SK-N-SH treated with all-trans-retinoic acid at 6 μM for 48 hours (cell line): ENCODE measurements around the gene CDC26.

Experiments
- ATAC-seq: fragments of 200-7000 bp; cut with Tn5 transposase; 3 replicates; pipeline ENCODE4 v1.9.1; 2020; ENCODE audit warnings: mild to moderate bottlenecking, moderate library complexity
- ARNTL ChIP-seq: fragments of 450-650 bp; formaldehyde crosslinking; IDR thresholded peaks from 2 replicates; pipeline ENCODE4 v1.5.0; 2020; ENCODE audit warnings: low read depth, mild to moderate bottlenecking, moderate library complexity, borderline replicate concordance
- BACH2 ChIP-seq: fragments of 250-450 bp; sonication (Bioruptor Pico); IDR thresholded peaks from 2 replicates; pipeline ENCODE4 v1.9.0; 2021; ENCODE audit warnings: mild to moderate bottlenecking, borderline replicate concordance
- CREB5 ChIP-seq: fragments of 250-450 bp; sonication (Bioruptor Pico); IDR thresholded peaks from 2 replicates; pipeline ENCODE4 v1.5.1; 2020; ENCODE audit warnings: low read depth, mild to moderate bottlenecking, moderate library complexity
- CSRNP3 ChIP-seq: fragments of 250-450 bp; sonication (Bioruptor Pico); IDR thresholded peaks from 2 replicates; pipeline ENCODE4 v1.5.1; 2021; ENCODE audit warnings: mild to moderate bottlenecking, moderate library complexity
- ESRRG ChIP-seq: fragments of 250-450 bp; sonication (Bioruptor Pico); IDR thresholded peaks from 2 replicates; pipeline ENCODE4 v1.6.1; 2021; ENCODE audit warnings: mild to moderate bottlenecking
- GLIS3 ChIP-seq: fragments of 250-450 bp; sonication (Bioruptor Pico); IDR thresholded peaks from 2 replicates; pipeline ENCODE4 v1.5.0; 2020; ENCODE audit warnings: mild to moderate bottlenecking, moderate library complexity
- OSR1 ChIP-seq: fragments of 250-450 bp; sonication (Bioruptor Pico); IDR thresholded peaks from 2 replicates; pipeline ENCODE4 v1.8.0; 2022; ENCODE audit warnings: moderate library complexity, mild to moderate bottlenecking, inconsistent platforms
- PPARA ChIP-seq: fragments of 250-450 bp; sonication (Bioruptor Pico); IDR thresholded peaks from 2 replicates; pipeline ENCODE4 v1.5.0; 2020; ENCODE audit warnings: mild to moderate bottlenecking, borderline replicate concordance
- RARB ChIP-seq: fragments of 250-450 bp; sonication (Bioruptor Pico); IDR thresholded peaks from 2 replicates; pipeline ENCODE4 v1.8.0; 2021; ENCODE audit warnings: mild to moderate bottlenecking, moderate library complexity
- SNAI2 ChIP-seq: fragments of 250-450 bp; sonication (Bioruptor Pico); IDR thresholded peaks from 2 replicates; pipeline ENCODE4 v1.5.0; 2020; ENCODE audit warnings: mild to moderate bottlenecking, moderate library complexity
- TCF4 ChIP-seq: fragments of 250-450 bp; sonication (Bioruptor Pico); IDR thresholded peaks from 2 replicates; pipeline ENCODE4 v1.8.0; 2021; ENCODE audit warnings: mild to moderate bottlenecking, moderate library complexity, borderline replicate concordance
- TOX ChIP-seq: fragments of 250-450 bp; sonication (Bioruptor Pico); IDR thresholded peaks from 2 replicates; pipeline ENCODE4 v1.8.0; 2021; ENCODE audit warnings: mild to moderate bottlenecking, moderate library complexity, borderline replicate concordance
- TSHZ2 ChIP-seq: fragments of 250-450 bp; sonication (Bioruptor Pico); IDR thresholded peaks from 2 replicates; pipeline ENCODE4 v1.5.0; 2020; ENCODE audit warnings: mild to moderate bottlenecking, moderate library complexity
- ZC3H10 ChIP-seq: fragments of 250-450 bp; sonication (Bioruptor Pico); IDR thresholded peaks from 2 replicates; pipeline ENCODE4 v1.5.1; 2021; ENCODE audit warnings: mild to moderate bottlenecking, moderate library complexity
- ZFP3 ChIP-seq: fragments of 250-450 bp; sonication (Bioruptor Pico); IDR thresholded peaks from 2 replicates; pipeline ENCODE4 v1.5.0; 2020; ENCODE audit warnings: mild to moderate bottlenecking, moderate library complexity
- ZFP30 ChIP-seq: fragments of 450-650 bp; formaldehyde crosslinking; IDR thresholded peaks from 2 replicates; pipeline ENCODE4 v1.5.0; 2022; ENCODE audit warnings: mild to moderate bottlenecking, moderate library complexity
- ZNF565 ChIP-seq: fragments of 450-650 bp; formaldehyde crosslinking; conservative IDR thresholded peaks from 2 replicates; pipeline ENCODE4 v1.5.0; 2020; ENCODE audit warnings: low read depth, mild to moderate bottlenecking, moderate library complexity
- ZNF70 ChIP-seq: fragments of 450-650 bp; formaldehyde crosslinking; IDR thresholded peaks from 2 replicates; pipeline ENCODE4 v1.5.0; 2020; ENCODE audit warnings: mild to moderate bottlenecking, moderate library complexity
- ZNF8 ChIP-seq: fragments of 450-650 bp; formaldehyde crosslinking; IDR thresholded peaks from 2 replicates; pipeline ENCODE4 v1.5.0; 2020; ENCODE audit warnings: mild to moderate bottlenecking, moderate library complexity
- TF ChIP-seq, protein P1 (sequence below): fragments of 250-450 bp; sonication (Bioruptor Pico); IDR thresholded peaks from 2 replicates; pipeline ENCODE4 v1.8.0; 2021; ENCODE audit warnings: low read depth, mild to moderate bottlenecking, moderate library complexity, borderline replicate concordance
- TF ChIP-seq, protein P2 (sequence below): fragments of 250-450 bp; sonication (Bioruptor Pico); IDR thresholded peaks from 2 replicates; pipeline ENCODE4 v1.8.0; 2020; ENCODE audit warnings: mild to moderate bottlenecking, moderate library complexity, borderline replicate concordance

The CDC26 gene

GRCh38 chr9:113241161-113241560, 34.2 kb downstream of the CDC26 start (continued):
- TF ChIP-seq, protein P1, sequence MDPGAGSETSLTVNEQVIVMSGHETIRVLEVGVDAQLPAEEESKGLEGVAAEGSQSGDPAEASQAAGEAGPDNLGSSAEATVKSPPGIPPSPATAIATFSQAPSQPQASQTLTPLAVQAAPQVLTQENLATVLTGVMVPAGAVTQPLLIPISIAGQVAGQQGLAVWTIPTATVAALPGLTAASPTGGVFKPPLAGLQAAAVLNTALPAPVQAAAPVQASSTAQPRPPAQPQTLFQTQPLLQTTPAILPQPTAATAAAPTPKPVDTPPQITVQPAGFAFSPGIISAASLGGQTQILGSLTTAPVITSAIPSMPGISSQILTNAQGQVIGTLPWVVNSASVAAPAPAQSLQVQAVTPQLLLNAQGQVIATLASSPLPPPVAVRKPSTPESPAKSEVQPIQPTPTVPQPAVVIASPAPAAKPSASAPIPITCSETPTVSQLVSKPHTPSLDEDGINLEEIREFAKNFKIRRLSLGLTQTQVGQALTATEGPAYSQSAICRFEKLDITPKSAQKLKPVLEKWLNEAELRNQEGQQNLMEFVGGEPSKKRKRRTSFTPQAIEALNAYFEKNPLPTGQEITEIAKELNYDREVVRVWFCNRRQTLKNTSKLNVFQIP (CRISPR knock-in tag) = no peak
- TF ChIP-seq ZFP3 (no peak), ESRRG (no peak)

- TF ChIP-seq CREB5 (CRISPR knock-in tag) (no peak), ARNTL (CRISPR knock-in tag) (no peak), ZNF8 (CRISPR knock-in tag) (no peak), ZC3H10 (CRISPR knock-in tag) (no peak), TCF4 (CRISPR knock-in tag) (no peak), SNAI2 (CRISPR knock-in tag) (no peak), ESRRG (no peak), GLIS3 (no peak), OSR1 (CRISPR knock-in tag) (no peak), BACH2 (CRISPR knock-in tag) (no peak), ZNF565 (CRISPR knock-in tag) (no peak), ZNF70 (CRISPR knock-in tag) (no peak), RARB (no peak), TSHZ2 (CRISPR knock-in tag) (no peak), ZFP3 (no peak)
- TF ChIP-seq, protein P2, sequence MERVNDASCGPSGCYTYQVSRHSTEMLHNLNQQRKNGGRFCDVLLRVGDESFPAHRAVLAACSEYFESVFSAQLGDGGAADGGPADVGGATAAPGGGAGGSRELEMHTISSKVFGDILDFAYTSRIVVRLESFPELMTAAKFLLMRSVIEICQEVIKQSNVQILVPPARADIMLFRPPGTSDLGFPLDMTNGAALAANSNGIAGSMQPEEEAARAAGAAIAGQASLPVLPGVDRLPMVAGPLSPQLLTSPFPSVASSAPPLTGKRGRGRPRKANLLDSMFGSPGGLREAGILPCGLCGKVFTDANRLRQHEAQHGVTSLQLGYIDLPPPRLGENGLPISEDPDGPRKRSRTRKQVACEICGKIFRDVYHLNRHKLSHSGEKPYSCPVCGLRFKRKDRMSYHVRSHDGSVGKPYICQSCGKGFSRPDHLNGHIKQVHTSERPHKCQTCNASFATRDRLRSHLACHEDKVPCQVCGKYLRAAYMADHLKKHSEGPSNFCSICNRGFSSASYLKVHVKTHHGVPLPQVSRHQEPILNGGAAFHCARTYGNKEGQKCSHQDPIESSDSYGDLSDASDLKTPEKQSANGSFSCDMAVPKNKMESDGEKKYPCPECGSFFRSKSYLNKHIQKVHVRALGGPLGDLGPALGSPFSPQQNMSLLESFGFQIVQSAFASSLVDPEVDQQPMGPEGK (CRISPR knock-in tag) = no peak
- no peak for ATAC-seq
These were observed 36.5 kb downstream of the CDC26 start for GRCh38 chr9:113238859-113239232.

DNA sequence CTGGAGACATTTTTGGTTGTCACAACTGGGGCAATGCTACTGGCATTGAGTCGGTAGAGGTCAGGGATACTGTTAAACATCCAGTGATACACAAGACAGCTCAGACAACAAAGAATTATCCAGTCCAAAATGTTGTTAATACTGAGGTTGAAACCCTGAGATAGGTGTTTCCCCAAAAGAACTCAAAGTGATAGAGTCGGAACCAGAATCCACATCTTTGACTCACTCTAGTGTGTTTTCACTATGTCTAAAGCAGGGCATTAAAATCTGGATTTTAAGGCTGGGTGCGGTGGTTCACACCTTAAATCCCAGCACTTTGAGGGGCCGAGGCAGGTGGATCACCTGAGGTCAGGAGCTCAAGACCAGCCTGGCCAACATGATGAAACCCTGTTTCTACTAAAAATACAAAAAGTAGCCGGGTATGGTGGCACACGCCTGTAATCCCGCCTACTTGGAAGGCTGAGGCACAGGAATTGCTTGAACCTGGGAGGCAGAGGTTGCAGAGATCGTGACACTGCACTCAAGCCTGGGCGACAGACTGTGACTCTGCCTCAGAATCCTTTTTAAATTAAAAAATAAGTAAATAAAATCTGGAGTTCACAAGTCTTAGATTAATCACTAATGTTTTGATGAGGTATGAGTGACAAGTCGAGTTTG, 37.0 kb downstream of the CDC26 start:
- ATAC-seq = no peak
- TF ChIP-seq, protein P2 (CRISPR knock-in tag) = no peak
- TF ChIP-seq RARB = no peak
- no peak for TF ChIP-seq ZNF565 (CRISPR knock-in tag)
- TF ChIP-seq ZNF8 (CRISPR knock-in tag) = no peak
- no peak for TF ChIP-seq ARNTL (CRISPR knock-in tag)
- TF ChIP-seq SNAI2 (CRISPR knock-in tag) = no peak
- no peak for TF ChIP-seq ZFP30 (CRISPR knock-in tag)
- no peak for TF ChIP-seq BACH2 (CRISPR knock-in tag)
- TF ChIP-seq TOX (CRISPR knock-in tag) = no peak
- no peak for TF ChIP-seq CSRNP3 (CRISPR knock-in tag)
- no peak for TF ChIP-seq PPARA (CRISPR knock-in tag)
- TF ChIP-seq, all 23 proteins: peak for 0
